Erythroblast (primary cell): ENCODE data around the gene CCDC197.

ENCODE experiments used
- GATA1 ChIP-seq: IDR thresholded peaks from 2 replicates; pipeline ENCODE4 v1.6.1; 2011; ENCODE audit warnings: low read depth, mild to moderate bottlenecking, control low read depth, low read length, moderate library complexity
- POLR2A ChIP-seq: IDR thresholded peaks from 2 replicates; pipeline ENCODE4 v1.6.1; 2011; ENCODE audit warnings: mild to moderate bottlenecking, low read length

- TF ChIP-seq POLR2A: no peak
- no peak for TF ChIP-seq GATA1
Measured at GRCh38 chr14:93994919-93995682, 2.0 kb upstream of the CCDC197 start.
